ENCODE measurements around the gene DTNBP1. TPM values are rescaled to one million over a fixed set of nuclear protein-coding genes. Genes with fewer than 3 reads are reported as not detected.

DTNBP1 gene
- total RNA-seq, 1 experiment from 2014 or later, result 28.2 TPM

DNA sequence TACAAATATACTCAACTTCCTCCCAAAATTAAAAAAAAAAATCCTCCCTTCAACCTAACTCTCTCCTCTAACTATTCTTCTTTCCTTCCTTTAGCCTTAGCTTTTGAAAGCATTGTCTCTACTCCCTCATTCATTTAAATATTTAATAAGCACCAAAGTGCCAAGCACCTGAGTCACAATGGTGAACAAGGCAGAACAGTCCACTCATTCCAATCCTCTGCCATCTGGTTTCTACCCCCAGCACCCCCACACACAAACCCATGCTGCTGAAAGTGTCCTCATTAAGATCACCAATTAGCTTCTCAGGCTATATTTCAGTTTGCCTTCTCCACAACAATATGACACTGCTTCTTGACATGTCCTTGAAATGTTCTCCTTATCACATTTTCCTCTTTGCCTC, 76.3 kb downstream of the DTNBP1 start:
- BruUV-seq (replicated peaks), result no TSS peak
- Histone ChIP-seq H3K27ac (ENCODE audit: low read depth, low read length, poor library complexity, severe bottlenecking) (no peak overlapping the region), H3K4me1 (ENCODE audit: insufficient read depth, low read length, poor library complexity, severe bottlenecking) (peaks cover 13% of the 10 kb centered on the region), H3K4me3 (ENCODE audit: low read depth, low read length, poor library complexity, severe bottlenecking) (no peak overlapping the region), H3K36me3 (ENCODE audit: insufficient read depth, low read length, poor library complexity, severe bottlenecking) (no peaks in the 10 kb centered on the region), H3K27me3 (replicated peaks; ENCODE audit: insufficient read depth, low read depth, low read length, poor library complexity) (no peaks in the 10 kb centered on the region), H3K9me3 (ENCODE audit: low read depth, low read length, poor library complexity, severe bottlenecking) (no peaks in the 10 kb centered on the region)
- DNase-seq (ENCODE audit: low spot score), result no peak
- TF ChIP-seq, protein P1, sequence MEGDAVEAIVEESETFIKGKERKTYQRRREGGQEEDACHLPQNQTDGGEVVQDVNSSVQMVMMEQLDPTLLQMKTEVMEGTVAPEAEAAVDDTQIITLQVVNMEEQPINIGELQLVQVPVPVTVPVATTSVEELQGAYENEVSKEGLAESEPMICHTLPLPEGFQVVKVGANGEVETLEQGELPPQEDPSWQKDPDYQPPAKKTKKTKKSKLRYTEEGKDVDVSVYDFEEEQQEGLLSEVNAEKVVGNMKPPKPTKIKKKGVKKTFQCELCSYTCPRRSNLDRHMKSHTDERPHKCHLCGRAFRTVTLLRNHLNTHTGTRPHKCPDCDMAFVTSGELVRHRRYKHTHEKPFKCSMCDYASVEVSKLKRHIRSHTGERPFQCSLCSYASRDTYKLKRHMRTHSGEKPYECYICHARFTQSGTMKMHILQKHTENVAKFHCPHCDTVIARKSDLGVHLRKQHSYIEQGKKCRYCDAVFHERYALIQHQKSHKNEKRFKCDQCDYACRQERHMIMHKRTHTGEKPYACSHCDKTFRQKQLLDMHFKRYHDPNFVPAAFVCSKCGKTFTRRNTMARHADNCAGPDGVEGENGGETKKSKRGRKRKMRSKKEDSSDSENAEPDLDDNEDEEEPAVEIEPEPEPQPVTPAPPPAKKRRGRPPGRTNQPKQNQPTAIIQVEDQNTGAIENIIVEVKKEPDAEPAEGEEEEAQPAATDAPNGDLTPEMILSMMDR (conservative IDR thresholded peaks at IDR 0.05; ENCODE audit: low read depth, low read length), result no peak
- TF ChIP-seq EZH2 (IDR thresholded peaks at IDR 0.05; ENCODE audit: borderline replicate concordance, low read depth, low read length, poor library complexity, severe bottlenecking), result no peak
- intact Hi-C loops (cut with micrococcal nuclease; ENCODE audit: unreplicated experiment), result loop anchor here (5.0 kb wide), 1 partner anchor 34 kb away; no protein-coding TSS in a partner anchor
- POLR2A ChIA-PET (ENCODE audit: low non-redundant PET), result no interaction called here
- CTCF ChIA-PET, result no interaction called here

DNA sequence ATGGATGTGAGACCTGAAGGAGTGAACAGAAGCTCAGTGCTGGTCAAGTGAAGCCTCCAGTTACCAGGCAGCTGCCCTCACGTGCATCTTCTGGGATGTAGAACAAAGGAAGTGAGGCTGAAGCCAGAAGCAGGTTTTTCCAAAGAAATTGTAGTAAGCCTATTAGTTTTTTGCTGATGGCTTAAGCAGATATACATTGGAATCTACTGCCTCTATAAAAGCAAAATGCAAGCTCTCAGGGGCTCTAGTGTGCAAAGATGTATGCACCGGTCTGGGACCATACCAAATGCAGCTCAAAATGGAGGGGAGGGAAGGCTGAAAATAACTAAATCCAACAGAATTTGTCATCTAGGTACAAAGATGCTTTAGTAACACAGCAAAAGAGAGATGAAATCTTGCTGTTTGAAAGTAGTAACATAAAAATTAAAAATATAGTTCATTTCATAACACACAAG, 77.0 kb downstream of the DTNBP1 start:
- DNase-seq (ENCODE audit: low spot score), result no peak
- H3K27me3 ChIP-seq (replicated peaks; ENCODE audit: insufficient read depth, low read depth, low read length, poor library complexity), result no peaks in the 10 kb centered on the region
- ChIA-PET POLR2A (ENCODE audit: low non-redundant PET) (no interaction called here), CTCF (no interaction called here)
- intact Hi-C loops (cut with micrococcal nuclease; ENCODE audit: unreplicated experiment), result loop anchor here (5.0 kb wide), 1 partner anchor 33 kb away; no protein-coding TSS in a partner anchor
- BruUV-seq (replicated peaks), result no TSS peak
- no peak overlapping the region for H3K4me3 ChIP-seq (ENCODE audit: low read depth, low read length, poor library complexity, severe bottlenecking)
- H3K4me1 ChIP-seq (ENCODE audit: insufficient read depth, low read length, poor library complexity, severe bottlenecking), result peaks cover 13% of the 10 kb centered on the region
- H3K9me3 ChIP-seq (ENCODE audit: low read depth, low read length, poor library complexity, severe bottlenecking), result no peaks in the 10 kb centered on the region
- TF ChIP-seq, protein P1 (conservative IDR thresholded peaks at IDR 0.05; ENCODE audit: low read depth, low read length), result no peak
- no peak for TF ChIP-seq EZH2 (IDR thresholded peaks at IDR 0.05; ENCODE audit: borderline replicate concordance, low read depth, low read length, poor library complexity, severe bottlenecking)
- H3K36me3 ChIP-seq (ENCODE audit: insufficient read depth, low read length, poor library complexity, severe bottlenecking), result no peaks in the 10 kb centered on the region
- no peak overlapping the region for H3K27ac ChIP-seq (ENCODE audit: low read depth, low read length, poor library complexity, severe bottlenecking)

DNA sequence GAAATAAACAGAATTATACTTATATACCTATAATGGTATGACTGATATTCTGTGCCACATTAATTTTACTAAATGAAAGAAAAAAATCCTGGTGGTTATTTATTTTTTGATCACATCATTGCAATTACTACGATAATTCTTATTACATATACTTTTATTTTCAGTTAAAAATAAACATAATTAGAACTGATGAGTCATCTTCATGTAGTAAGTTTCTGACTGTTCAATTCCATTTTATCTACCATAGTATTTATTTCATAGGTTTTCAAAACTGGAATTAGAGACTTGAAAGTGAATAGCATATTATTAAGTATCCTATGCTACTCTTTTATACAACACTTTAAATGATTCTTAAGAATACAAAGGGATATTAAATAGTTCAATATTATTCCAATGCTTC, 80.3 kb downstream of the DTNBP1 start:
- no peak for DNase-seq (ENCODE audit: low spot score)
- H3K36me3 ChIP-seq (ENCODE audit: insufficient read depth, low read length, poor library complexity, severe bottlenecking), result no peaks in the 10 kb centered on the region
- intact Hi-C loops (cut with micrococcal nuclease; ENCODE audit: unreplicated experiment), result no loop called here
- H3K4me3 ChIP-seq (ENCODE audit: low read depth, low read length, poor library complexity, severe bottlenecking), result no peak overlapping the region
- BruUV-seq (replicated peaks), result no TSS peak
- TF ChIP-seq, protein P1 (conservative IDR thresholded peaks at IDR 0.05; ENCODE audit: low read depth, low read length), result no peak
- no peak for TF ChIP-seq EZH2 (IDR thresholded peaks at IDR 0.05; ENCODE audit: borderline replicate concordance, low read depth, low read length, poor library complexity, severe bottlenecking)
- CTCF ChIA-PET, result no interaction called here
- POLR2A ChIA-PET (ENCODE audit: low non-redundant PET), result interaction anchor here (0.6 kb wide), 1 partner anchor 1955 kb away, joined by 3 read pairs; no protein-coding TSS in a partner anchor
- H3K4me1 ChIP-seq (ENCODE audit: insufficient read depth, low read length, poor library complexity, severe bottlenecking), result peaks cover 7% of the 10 kb centered on the region
- H3K27ac ChIP-seq (ENCODE audit: low read depth, low read length, poor library complexity, severe bottlenecking), result no peak overlapping the region
- H3K9me3 ChIP-seq (ENCODE audit: low read depth, low read length, poor library complexity, severe bottlenecking), result no peaks in the 10 kb centered on the region
- H3K27me3 ChIP-seq (replicated peaks; ENCODE audit: insufficient read depth, low read depth, low read length, poor library complexity), result no peaks in the 10 kb centered on the region

Data from A673 (cell line).